Immature natural killer cell (primary cell): ENCODE data around the gene SNTG2. TPM values are rescaled to one million over a fixed set of nuclear protein-coding genes. Genes with fewer than 3 reads are reported as not detected.
"Not testable (repeated sequence)": the region's sequence is repeated elsewhere in the genome, so short reads cannot be mapped to it uniquely, and the experiment has no call there.

Source experiments
- DNase-seq, 3 donors: peaks; one replicate each; pipeline ENCODE4 v3.0.0; 2022; ENCODE audit warnings: mixed read lengths in 1 of 3
- H3K27ac Mint-ChIP-seq, 6 donors: one replicate each; pipeline ENCODE4 v1.8.0; 2020; ENCODE audit warnings: mixed read lengths in 6 of 6, mild to moderate bottlenecking in 5 of 6, inconsistent platforms in 4 of 6, moderate library complexity in 3 of 6
- H3K27me3 Mint-ChIP-seq, 3 donors: one replicate each; pipeline ENCODE4 v1.8.0; 2020 to 2021; ENCODE audit warnings: low read depth in 3 of 3, mild to moderate bottlenecking in 3 of 3, mixed read lengths in 3 of 3, moderate library complexity in 3 of 3, inconsistent platforms in 1 of 3
- H3K36me3 Mint-ChIP-seq, 3 donors: one replicate each; pipeline ENCODE4 v1.8.0; 2020; ENCODE audit warnings: mixed read lengths in 3 of 3, inconsistent platforms in 2 of 3, mild to moderate bottlenecking in 2 of 3
- H3K4me1 Mint-ChIP-seq, 2 donors: one replicate each; pipeline ENCODE4 v1.8.0; 2020; ENCODE audit warnings: inconsistent platforms in 2 of 2, mild to moderate bottlenecking in 2 of 2, mixed read lengths in 2 of 2, moderate library complexity in 1 of 2
- H3K4me3 Mint-ChIP-seq, 5 donors: one replicate each; pipeline ENCODE4 v1.8.0; 2020; ENCODE audit warnings: mild to moderate bottlenecking in 5 of 5, mixed read lengths in 5 of 5, inconsistent platforms in 3 of 5, moderate library complexity in 3 of 5
- H3K9me3 Mint-ChIP-seq, 6 donors: one replicate each; pipeline ENCODE4 v1.8.0; 2020; ENCODE audit warnings: mild to moderate bottlenecking in 6 of 6, mixed read lengths in 6 of 6, inconsistent platforms in 4 of 6, moderate library complexity in 3 of 6
- polyA plus RNA-seq, 3 donors: library from polyadenylated mRNA; unstranded; fragments of 300-500 nt; fragmentation: Illumina TruSeq; gene quantifications; one replicate each; pipeline ENCODE4 v1.2.3, GENCODE V29; 2021

SNTG2 gene
- polyA plus RNA-seq, 3 donors from 2014 or later: not detected

- H3K27ac Mint-ChIP-seq: peak overlapping the region in 2 of 6 donors; percentile 19 to 87
- H3K4me1 Mint-ChIP-seq: no peaks in the 10 kb centered on the region
- no peak for DNase-seq
- H3K27me3 Mint-ChIP-seq: peaks cover 4 to 5% (median 4%) of the 10 kb centered on the region in 3 donors
- H3K9me3 Mint-ChIP-seq: peaks cover 0 to 4% (median 0%) of the 10 kb centered on the region in 6 donors
- no peak overlapping the region for H3K4me3 Mint-ChIP-seq
- no peaks in the 10 kb centered on the region for H3K36me3 Mint-ChIP-seq
Measured at GRCh38 chr2:1222056-1222455, 271.4 kb downstream of the SNTG2 start.

- Mint-ChIP-seq H3K27me3 (peaks cover 2 to 4% (median 4%) of the 10 kb centered on the region in 3 donors), H3K4me3 (no peak overlapping the region), H3K9me3 (peaks cover 0 to 4% (median 0%) of the 10 kb centered on the region in 6 donors), H3K27ac (no peak overlapping the region), H3K36me3 (no peaks in the 10 kb centered on the region), H3K4me1 (no peaks in the 10 kb centered on the region)
- DNase-seq: no peak
Measured at GRCh38 chr2:1223791-1224190, 273.1 kb downstream of the SNTG2 start.

- Mint-ChIP-seq H3K9me3 (peaks cover 0 to 4% (median 0%) of the 10 kb centered on the region in 6 donors), H3K36me3 (no peaks in the 10 kb centered on the region), H3K27me3 (peaks cover 2 to 4% (median 4%) of the 10 kb centered on the region in 3 donors), H3K4me3 (no peak overlapping the region), H3K4me1 (no peaks in the 10 kb centered on the region), H3K27ac (no peak overlapping the region)
- no peak for DNase-seq
Measured at GRCh38 chr2:1224901-1225300, 274.3 kb downstream of the SNTG2 start.

- H3K4me3 Mint-ChIP-seq: no peak overlapping the region
- H3K36me3 Mint-ChIP-seq: no peaks in the 10 kb centered on the region
- H3K27me3 Mint-ChIP-seq: peaks cover 2 to 4% (median 3%) of the 10 kb centered on the region in 3 donors
- H3K4me1 Mint-ChIP-seq: no peaks in the 10 kb centered on the region
- no peak overlapping the region for H3K27ac Mint-ChIP-seq
- H3K9me3 Mint-ChIP-seq: peaks cover 0 to 1% (median 0%) of the 10 kb centered on the region in 6 donors
- no peak for DNase-seq
Measured at GRCh38 chr2:1226766-1227165, 276.1 kb downstream of the SNTG2 start.

- Mint-ChIP-seq H3K27me3 (peaks cover 2 to 4% (median 3%) of the 10 kb centered on the region in 3 donors), H3K9me3 (no peaks in the 10 kb centered on the region), H3K4me1 (no peaks in the 10 kb centered on the region), H3K4me3 (no peak overlapping the region), H3K36me3 (no peaks in the 10 kb centered on the region), H3K27ac (no peak overlapping the region)
- no peak for DNase-seq
Measured at GRCh38 chr2:1227274-1227900, 276.7 kb downstream of the SNTG2 start.

GRCh38 chr2:1229596-1229995 is 278.9 kb downstream of the SNTG2 start:
- not testable (repeated sequence) for DNase-seq, H3K4me3 Mint-ChIP-seq, H3K4me1 Mint-ChIP-seq, H3K27ac Mint-ChIP-seq, H3K36me3 Mint-ChIP-seq, H3K27me3 Mint-ChIP-seq, H3K9me3 Mint-ChIP-seq

DNA sequence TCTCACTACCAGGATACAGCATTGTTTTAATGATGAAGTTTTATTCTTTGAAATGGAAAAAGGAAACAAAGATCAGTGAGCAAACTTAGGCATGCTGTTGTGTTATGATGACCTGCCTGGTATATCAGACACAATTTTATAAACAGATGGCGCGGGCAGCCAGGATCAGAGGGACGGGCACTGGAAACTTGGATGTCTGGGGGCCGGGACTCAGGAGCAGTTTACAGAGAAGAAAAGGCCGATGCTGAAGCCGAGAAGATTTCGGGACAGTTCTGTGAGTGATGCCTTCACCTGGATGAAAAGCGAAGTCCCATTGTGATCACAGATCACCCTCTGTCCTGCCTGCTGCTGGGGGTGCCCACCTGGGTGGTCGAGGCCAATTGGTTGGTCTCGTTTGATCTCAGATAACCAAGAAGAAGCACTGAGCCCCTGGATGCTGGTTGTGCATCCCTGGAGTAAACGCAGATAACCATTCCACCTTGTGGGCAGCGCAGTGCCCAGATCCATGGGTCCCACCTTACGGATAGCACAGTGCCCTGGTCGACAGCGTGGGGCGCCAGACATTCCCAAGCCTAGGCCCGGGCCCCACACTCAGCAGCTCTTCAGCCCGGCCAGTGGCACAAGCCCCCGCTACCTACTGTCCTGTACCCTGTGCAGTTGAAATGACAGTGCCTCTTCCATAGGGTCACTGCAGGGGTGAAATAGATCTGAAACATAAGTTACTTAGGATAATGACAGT is 279.7 kb downstream of the SNTG2 start:
- no peak overlapping the region for H3K4me3 Mint-ChIP-seq
- H3K4me1 Mint-ChIP-seq: no peaks in the 10 kb centered on the region
- no peaks in the 10 kb centered on the region for H3K36me3 Mint-ChIP-seq
- DNase-seq: no peak
- peaks cover 0 to 6% (median 0%) of the 10 kb centered on the region in 3 donors for H3K27me3 Mint-ChIP-seq
- no peak overlapping the region for H3K27ac Mint-ChIP-seq
- H3K9me3 Mint-ChIP-seq: no peaks in the 10 kb centered on the region

DNA sequence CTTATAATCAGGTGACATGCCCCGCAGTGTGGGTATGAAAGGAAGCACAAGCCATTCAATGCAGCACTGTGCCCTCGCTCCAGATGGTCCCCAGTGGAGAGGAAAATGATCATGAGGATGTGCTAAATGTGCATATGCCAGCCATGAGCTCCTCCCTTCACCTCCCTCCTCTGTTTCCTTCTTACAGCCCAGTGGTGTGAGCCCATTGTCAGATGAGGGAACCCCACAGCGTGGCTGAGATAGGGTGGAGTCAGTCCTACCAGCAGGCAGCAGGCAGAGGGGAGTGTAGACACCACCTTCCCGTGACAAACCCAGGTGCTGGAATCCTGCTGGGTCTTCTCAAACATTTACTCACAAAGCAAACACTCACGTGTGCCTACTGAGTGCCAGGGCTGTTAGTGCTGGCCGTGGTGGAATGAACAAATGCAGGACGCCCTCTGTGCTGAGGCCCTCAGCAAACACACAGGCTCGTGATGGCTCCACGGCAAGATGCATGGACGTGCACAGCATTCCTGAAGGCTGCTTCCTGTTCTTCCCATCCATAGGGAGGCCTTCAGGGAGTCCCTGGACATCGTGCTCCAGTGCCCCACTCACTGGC is 280.9 kb downstream of the SNTG2 start:
- Mint-ChIP-seq H3K4me3 (no peak overlapping the region), H3K27me3 (peaks cover 0 to 8% (median 2%) of the 10 kb centered on the region in 3 donors), H3K4me1 (no peaks in the 10 kb centered on the region), H3K36me3 (no peaks in the 10 kb centered on the region), H3K27ac (no peak overlapping the region), H3K9me3 (no peaks in the 10 kb centered on the region)
- DNase-seq: no peak

- no peaks in the 10 kb centered on the region for H3K9me3 Mint-ChIP-seq
- H3K27ac Mint-ChIP-seq: no peak overlapping the region
- H3K4me3 Mint-ChIP-seq: no peak overlapping the region
- H3K36me3 Mint-ChIP-seq: no peaks in the 10 kb centered on the region
- peaks cover 2 to 8% (median 3%) of the 10 kb centered on the region in 3 donors for H3K27me3 Mint-ChIP-seq
- no peaks in the 10 kb centered on the region for H3K4me1 Mint-ChIP-seq
- no peak for DNase-seq
Measured at GRCh38 chr2:1233281-1233680, 282.6 kb downstream of the SNTG2 start.

DNA sequence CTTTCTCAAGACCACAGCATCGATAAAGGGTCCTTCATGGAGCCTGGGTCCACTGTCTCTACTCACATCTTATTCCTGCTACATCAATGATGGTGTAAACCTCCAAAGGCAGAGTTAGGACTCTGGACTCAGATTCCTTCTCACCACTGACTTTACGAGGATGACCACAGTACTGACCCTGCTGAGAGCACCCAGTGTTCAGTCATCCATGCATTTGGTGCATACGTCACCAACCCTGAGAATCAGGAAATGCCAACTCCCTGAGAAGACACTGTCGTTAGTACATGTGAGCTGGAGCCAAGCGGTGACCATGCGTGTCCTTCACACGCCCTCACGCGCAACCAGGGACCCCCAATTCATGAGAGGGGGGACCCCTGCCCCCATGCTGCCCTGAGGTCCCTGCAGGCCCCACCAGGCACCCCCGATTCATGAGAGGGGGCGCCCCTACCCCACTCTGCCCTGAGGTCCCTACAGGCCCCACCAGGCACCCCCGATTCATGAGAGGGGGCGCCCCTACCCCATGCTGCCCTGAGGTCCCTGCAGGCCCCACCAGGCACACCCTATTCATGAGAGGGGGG is 284.2 kb downstream of the SNTG2 start:
- H3K27me3 Mint-ChIP-seq: peaks cover 2 to 8% (median 3%) of the 10 kb centered on the region in 3 donors

GRCh38 chr2:1235806-1236205 is 285.2 kb downstream of the SNTG2 start:
- no peaks in the 10 kb centered on the region for H3K4me1 Mint-ChIP-seq
- no peak overlapping the region for H3K4me3 Mint-ChIP-seq
- peaks cover 2 to 7% (median 3%) of the 10 kb centered on the region in 3 donors for H3K27me3 Mint-ChIP-seq
- no peak for DNase-seq
- H3K9me3 Mint-ChIP-seq: no peaks in the 10 kb centered on the region
- H3K36me3 Mint-ChIP-seq: no peaks in the 10 kb centered on the region
- H3K27ac Mint-ChIP-seq: no peak overlapping the region

More for the DNA sequence above, 284.2 kb downstream of the SNTG2 start:
- Mint-ChIP-seq H3K9me3 (no peaks in the 10 kb centered on the region), H3K4me3 (no peak overlapping the region), H3K27ac (no peak overlapping the region), H3K4me1 (no peaks in the 10 kb centered on the region), H3K36me3 (no peaks in the 10 kb centered on the region)
- no peak for DNase-seq

GRCh38 chr2:1236606-1237005 is 286.0 kb downstream of the SNTG2 start:
- H3K27me3 Mint-ChIP-seq: peaks cover 2 to 5% (median 3%) of the 10 kb centered on the region in 3 donors
- H3K4me3 Mint-ChIP-seq: no peak overlapping the region

GRCh38 chr2:1237783-1238182 is 287.1 kb downstream of the SNTG2 start:
- no peaks in the 10 kb centered on the region for H3K9me3 Mint-ChIP-seq
- no peak for DNase-seq
- no peak overlapping the region for H3K27ac Mint-ChIP-seq
- H3K4me1 Mint-ChIP-seq: no peaks in the 10 kb centered on the region
- no peak overlapping the region for H3K4me3 Mint-ChIP-seq
- H3K27me3 Mint-ChIP-seq: peaks cover 2 to 5% (median 3%) of the 10 kb centered on the region in 3 donors
- H3K36me3 Mint-ChIP-seq: no peaks in the 10 kb centered on the region

More at GRCh38 chr2:1236606-1237005, 286.0 kb downstream of the SNTG2 start:
- H3K4me1 Mint-ChIP-seq: no peaks in the 10 kb centered on the region
- H3K27ac Mint-ChIP-seq: no peak overlapping the region
- no peaks in the 10 kb centered on the region for H3K9me3 Mint-ChIP-seq
- no peak for DNase-seq
- H3K36me3 Mint-ChIP-seq: no peaks in the 10 kb centered on the region

DNA sequence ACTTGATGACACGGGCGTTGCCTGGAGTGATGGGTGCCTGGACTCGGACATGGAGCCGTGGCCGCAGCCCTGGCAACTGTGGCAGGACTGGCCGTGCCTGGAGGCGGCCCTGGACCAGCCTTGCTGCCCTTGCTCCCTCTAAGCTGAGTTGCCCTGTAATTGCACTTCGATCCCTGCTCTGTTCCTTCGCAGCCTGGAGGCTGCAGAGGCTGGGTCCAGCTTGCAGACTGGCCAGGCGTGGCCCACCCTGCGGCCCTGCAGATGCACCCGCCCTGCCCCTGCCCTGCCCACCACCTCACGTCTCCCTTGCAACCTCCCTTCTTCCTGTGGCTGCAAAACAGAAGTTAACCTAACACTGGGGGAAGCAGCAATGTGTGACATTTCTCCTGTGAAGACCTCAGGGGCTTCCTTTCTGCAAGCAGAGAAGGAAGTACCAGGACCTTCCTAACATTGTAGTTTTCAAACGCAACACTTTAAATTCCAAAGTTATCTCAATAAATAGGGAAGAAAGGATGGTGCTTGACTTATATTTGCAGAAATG is 288.0 kb downstream of the SNTG2 start:
- peaks cover 2 to 5% (median 3%) of the 10 kb centered on the region in 3 donors for H3K27me3 Mint-ChIP-seq
- H3K4me3 Mint-ChIP-seq: no peak overlapping the region
- no peak overlapping the region for H3K27ac Mint-ChIP-seq
- H3K9me3 Mint-ChIP-seq: no peaks in the 10 kb centered on the region
- H3K36me3 Mint-ChIP-seq: no peaks in the 10 kb centered on the region
- DNase-seq: no peak
- no peaks in the 10 kb centered on the region for H3K4me1 Mint-ChIP-seq
